K562 treated with DMSO at 1 percent for 12 hours (cell line): Measurements from ENCODE around the gene EXD2. TPM values are rescaled to one million over a fixed set of nuclear protein-coding genes. Genes with fewer than 3 reads are reported as not detected.

Experiments used
- total RNA-seq: library from RNA; unstranded; fragments of 300-600 nt; gene quantifications from 2 replicates; pipeline ENCODE4 v1.2.3, GENCODE V29; 2022; ENCODE audit not compliant: insufficient read depth

EXD2 gene
- 2.9 and 7.0 TPM in 2 replicates for total RNA-seq

GRCh38 chr14:69191340-69192111 is at the start of gene EXD2:
TSS of gene EXD2 (plus strand) at chr14:69191498. CDS start at chr14:69209471, 17,973 bp downstream.

GRCh38 chr14:69152902-69153151 is 38.5 kb upstream of the EXD2 start, which contains the start of gene DCAF5:
TSS of gene DCAF5 (minus strand) at chr14:69153119. CDS start at chr14:69152978, 141 bp downstream.

GRCh38 chr14:69259527-69260189 is 68.4 kb downstream of the EXD2 start, which contains the start of gene GALNT16:
TSS of gene GALNT16 (plus strand) at chr14:69260158. CDS start at chr14:69260291, 133 bp downstream.

Other genes starting within 250 kb of the EXD2 start
- 30.7 and 74.8 TPM in 2 replicates for gene ACTN1, start 212.2 kb upstream of the EXD2 start, total RNA-seq
- 7.8 and 28.9 TPM in 2 replicates for gene DCAF5, start 38.4 kb upstream of the EXD2 start, total RNA-seq
- gene GALNT16, start 68.7 kb downstream of the EXD2 start, total RNA-seq = not detected in 2 replicates
- gene ERH, start 206.8 kb downstream of the EXD2 start, total RNA-seq = 94.0 and 119 TPM in 2 replicates
- 14.4 and 30.1 TPM in 2 replicates for gene SLC39A9, start 207.2 kb downstream of the EXD2 start, total RNA-seq